AG09309 (cell line): ENCODE data around the gene TIMM17B.

ENCODE experiments used
- DNase-seq: peaks from one replicate; pipeline ENCODE4 v3.0.0-alpha.2; 2010; ENCODE audit warnings: low read depth
- H3K4me3 ChIP-seq: 2 replicates; pipeline ENCODE4 v1.5.1; 2011; ENCODE audit warnings: mild to moderate bottlenecking, low read depth, low read length, moderate library complexity; ENCODE audit not compliant: control insufficient read depth
- TF ChIP-seq, protein P1 (sequence below): IDR thresholded peaks from 2 replicates; pipeline ENCODE4 v1.5.1; 2011; ENCODE audit warnings: mild to moderate bottlenecking, low read depth, low read length, inconsistent platforms; ENCODE audit not compliant: insufficient read depth, control insufficient read depth; ENCODE audit errors: missing control alignments

The TIMM17B gene

GRCh38 chrX:48919360-48919841 lies 21.8 kb upstream of the TIMM17B start:
- no peak for DNase-seq
- TF ChIP-seq, protein P1, sequence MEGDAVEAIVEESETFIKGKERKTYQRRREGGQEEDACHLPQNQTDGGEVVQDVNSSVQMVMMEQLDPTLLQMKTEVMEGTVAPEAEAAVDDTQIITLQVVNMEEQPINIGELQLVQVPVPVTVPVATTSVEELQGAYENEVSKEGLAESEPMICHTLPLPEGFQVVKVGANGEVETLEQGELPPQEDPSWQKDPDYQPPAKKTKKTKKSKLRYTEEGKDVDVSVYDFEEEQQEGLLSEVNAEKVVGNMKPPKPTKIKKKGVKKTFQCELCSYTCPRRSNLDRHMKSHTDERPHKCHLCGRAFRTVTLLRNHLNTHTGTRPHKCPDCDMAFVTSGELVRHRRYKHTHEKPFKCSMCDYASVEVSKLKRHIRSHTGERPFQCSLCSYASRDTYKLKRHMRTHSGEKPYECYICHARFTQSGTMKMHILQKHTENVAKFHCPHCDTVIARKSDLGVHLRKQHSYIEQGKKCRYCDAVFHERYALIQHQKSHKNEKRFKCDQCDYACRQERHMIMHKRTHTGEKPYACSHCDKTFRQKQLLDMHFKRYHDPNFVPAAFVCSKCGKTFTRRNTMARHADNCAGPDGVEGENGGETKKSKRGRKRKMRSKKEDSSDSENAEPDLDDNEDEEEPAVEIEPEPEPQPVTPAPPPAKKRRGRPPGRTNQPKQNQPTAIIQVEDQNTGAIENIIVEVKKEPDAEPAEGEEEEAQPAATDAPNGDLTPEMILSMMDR, result no peak
- H3K4me3 ChIP-seq, result no peak overlapping the region; the same call in 1 of the 2 replicates

GRCh38 chrX:48918643-48919340 lies 21.2 kb upstream of the TIMM17B start, which contains the start of gene PIM2:
Gene PIM2 (minus strand): TSS chrX:48919024. CDS start chrX:48918834, 190 bp downstream.
- TF ChIP-seq, protein P1, result no peak
- H3K4me3 ChIP-seq, result peak within 1 kb of the TSS; percentile 67
- DNase-seq, result no peak

DNA sequence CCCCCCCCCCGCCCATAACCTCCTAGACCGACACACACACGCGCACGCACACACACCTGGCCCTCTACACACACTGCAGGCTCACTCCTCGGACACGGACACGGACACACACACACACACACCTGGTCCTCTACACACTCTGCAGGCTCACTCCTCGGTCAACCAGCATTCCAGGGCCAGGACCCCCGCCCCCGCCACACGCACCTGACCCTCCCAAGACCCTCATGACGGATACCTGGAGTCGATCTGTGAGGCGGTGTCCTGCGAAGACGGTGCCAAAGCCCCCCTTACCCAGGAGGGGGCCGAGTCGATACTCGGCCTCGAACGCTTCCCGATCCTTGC lies 20.7 kb upstream of the TIMM17B start:
- peak overlapping the region; percentile 67 for H3K4me3 ChIP-seq
- DNase-seq, result no peak
- TF ChIP-seq, protein P1, result no peak

DNA sequence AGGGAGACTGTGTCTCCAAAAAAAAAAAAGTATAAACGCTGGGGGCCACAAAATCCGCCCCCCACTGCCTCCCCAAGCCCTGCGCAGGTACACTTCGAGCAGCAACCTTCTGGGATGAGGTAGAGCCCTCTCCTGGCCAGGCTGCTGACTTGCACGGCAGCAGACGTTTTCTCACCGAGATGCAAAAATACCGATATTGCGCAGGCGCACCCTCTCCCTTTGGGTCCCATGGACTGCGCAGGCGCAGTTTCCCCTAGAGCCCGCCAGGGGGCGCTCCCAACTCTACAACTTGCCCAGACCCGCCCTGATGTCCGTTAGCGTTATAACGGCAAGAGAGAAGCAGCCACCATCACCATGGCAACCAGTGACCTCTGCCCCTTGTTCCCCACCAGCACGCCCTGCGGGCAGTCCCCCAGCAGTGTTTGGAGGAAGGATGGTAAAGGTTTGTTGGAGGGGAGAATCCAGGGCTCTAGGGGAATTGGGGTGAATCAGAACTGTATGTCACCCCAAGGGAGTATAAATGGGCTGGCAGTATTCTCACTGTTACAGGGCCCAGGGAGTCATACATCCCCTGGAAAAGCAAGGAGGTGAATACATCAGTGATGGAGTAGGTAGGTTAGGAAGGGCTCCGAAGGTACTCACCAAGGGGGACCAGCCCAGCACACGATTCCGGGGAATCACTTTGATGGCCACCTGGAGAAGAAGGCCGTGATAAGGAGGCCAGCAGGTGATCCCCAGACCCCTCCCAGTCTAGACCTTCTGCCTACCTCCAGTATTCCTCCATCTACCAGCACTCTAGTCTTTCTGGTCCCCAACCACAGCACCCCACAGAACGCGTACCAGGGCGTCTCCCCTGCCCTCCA lies 19.8 kb upstream of the TIMM17B start:
- DNase-seq, result peak; percentile 55
- H3K4me3 ChIP-seq, result no peak overlapping the region
- TF ChIP-seq, protein P1, result peak; percentile 83

- TF ChIP-seq, protein P1, result no peak
- H3K4me3 ChIP-seq, result no peak overlapping the region
- DNase-seq, result no peak
Observed at GRCh38 chrX:48914593-48915493, 17.3 kb upstream of the TIMM17B start.
